Ureter (tissue), 1 donor: Measurements from ENCODE around the gene C1QC. TPM values are rescaled to one million over a fixed set of nuclear protein-coding genes. Genes with fewer than 3 reads are reported as not detected.
"Not testable (repeated sequence)": the region's sequence is repeated elsewhere in the genome, so short reads cannot be mapped to it uniquely, and the experiment has no call there.

Experiments
- DNase-seq: peaks from one replicate; pipeline ENCODE4 v3.0.0-alpha.2; 2020; ENCODE audit warnings: low spot score
- total RNA-seq: library from RNA; stranded (reverse); gene quantifications from one replicate; pipeline ENCODE4 v1.2.4, GENCODE V29; 2023
- donor health status: DM: yes; HTN: yes; CAD: no.

Gene C1QC
- total RNA-seq, 1 donor from 2014 or later: 85.3 TPM

DNA sequence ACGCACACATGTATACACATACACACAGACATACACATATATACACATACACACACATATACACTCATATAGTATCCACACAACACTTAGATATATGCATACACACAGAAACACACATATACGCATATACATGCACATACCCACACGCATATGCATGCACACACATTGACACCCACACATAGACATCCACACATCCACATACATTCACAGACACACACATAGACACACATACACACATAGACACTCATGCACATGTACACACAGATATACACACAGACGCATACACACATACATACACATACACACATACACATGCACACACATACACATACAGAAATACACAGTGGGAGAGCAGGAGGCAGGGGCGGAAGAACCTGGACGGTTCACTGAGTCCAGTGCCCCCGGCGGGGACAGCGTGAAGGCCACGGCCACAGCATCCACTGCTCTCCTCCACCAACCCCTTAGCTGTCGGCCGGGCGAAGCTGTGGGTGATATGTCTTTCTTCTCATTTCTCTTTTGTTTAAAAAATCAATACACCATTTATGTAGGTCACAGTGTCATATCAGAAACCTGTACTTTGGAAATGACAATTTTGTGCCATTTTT is 6.8 kb downstream of the C1QC start:
- DNase-seq: no peak

DNA sequence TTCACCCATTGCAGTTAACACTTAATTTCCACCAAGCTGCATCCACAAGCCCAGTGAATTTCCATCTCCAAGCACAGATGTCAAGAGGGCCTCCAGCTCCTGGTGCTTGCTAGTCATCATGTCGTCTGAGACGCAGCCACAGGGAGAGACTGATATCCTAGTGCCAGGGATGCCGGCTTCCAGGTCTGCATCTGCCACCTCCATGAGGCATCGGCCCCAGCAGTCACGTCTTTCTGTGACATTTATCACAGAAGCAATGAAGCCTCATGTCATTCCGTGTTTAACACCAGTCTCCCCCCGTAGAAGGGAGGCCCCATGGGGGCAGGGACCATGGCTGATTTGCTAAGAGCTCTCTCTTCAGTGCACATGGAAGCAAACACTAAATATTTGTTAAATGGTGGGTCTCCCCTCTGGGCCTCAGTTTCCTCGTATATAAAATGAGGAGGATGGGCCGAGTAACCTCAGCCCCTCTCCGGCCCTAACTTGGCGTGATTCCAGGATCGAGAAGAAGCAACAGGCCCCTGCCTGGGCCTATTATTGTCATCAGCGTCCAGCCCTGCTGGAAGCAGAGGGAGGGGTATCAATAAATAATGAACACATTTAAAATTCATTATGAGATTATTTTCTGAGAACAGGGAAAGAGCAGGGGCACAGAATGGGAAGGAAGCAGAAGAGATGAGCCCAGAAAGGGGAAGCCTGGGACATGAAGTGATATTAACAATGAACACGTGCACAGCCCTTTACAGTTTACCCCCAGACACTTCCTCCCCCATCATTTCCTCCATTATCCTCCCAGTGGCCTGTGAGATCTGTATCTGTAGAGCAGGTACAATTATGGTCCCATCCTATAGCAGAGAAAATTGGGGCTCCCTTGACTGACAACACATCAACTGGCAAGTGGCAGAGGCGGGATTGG is 8.8 kb downstream of the C1QC start:
- DNase-seq: no peak

DNA sequence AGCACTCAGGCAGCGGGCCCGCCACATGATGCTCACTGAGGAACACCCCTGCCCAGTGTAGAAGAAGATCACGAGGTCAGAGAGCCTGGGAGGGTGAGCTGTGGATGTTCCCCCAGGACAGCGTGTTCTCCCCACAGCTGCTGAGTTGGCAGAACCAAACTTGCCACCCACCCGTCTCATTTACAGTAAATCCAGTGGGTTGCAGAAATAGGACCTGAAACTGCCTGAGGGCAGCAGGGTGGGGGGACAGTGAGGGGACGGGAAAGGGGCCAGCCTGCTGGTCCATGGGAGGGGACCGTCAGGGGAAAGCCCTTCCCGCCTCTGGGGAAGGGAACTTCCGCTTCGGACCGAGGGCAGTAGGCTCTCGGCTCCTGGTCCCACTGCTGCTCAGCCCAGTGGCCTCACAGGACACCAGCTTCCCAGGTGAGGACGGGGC is 9.5 kb downstream of the C1QC start, which contains the start of gene C1QB:
Gene C1QB (plus strand): TSS at position 356 of the 436 bp plus-strand sequence. CDS start 6,227 bp downstream, outside the sequence.
- no peak for DNase-seq

DNA sequence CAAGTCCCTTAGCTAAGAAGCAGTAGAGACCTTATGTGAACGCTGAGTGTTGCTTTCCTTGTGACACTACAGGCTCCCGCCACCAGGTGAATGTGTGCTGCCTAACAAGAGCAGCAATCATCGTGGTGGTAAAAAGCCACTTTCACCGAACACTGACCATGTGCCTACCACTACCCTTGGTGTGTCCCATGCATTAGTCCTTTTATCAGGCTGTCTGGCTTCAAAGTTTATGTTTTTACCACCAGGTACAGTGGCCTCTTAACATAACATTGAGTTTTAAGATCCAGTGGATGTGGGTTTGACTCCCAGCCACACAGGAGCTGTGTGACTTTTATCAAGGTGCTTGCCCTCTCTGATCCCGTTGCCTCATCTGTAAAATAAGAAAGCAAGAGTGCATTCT is 11.3 kb downstream of the C1QC start:
- no peak for DNase-seq

DNA sequence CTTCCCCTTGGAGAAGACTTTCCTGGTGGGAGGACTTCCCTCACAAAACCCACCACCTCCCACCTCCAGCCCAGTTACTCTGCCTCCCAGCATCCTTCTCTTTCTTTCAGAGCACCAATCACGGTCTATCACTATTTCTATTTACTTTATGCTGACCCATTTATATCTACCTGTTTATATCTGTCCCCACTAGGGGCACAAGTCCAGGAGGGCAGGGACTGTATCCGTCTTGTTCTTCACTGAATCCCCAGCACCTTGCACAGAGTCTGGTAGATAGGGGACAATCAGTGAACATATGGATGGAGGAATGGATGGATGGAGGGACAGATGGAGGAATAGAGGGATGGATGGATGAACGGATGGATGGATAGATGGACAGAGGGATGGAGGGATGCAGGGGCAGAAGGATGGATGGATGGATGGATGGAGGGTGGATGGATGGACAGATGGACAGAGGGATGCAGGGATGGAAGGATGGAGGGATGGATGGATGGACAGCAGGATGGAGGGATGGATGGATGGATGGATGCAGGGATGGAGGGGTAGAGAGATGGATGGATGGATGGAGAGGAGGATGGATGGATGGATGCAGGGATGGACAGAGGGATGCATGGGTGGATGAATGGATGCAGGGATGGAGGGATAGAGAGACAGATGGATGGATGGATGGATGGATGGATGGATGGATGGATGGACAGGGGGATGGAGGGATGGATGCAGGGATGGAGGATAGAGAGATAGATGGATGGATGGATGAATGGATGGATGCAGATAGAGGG is 15.1 kb downstream of the C1QC start:
- no peak for DNase-seq

DNA sequence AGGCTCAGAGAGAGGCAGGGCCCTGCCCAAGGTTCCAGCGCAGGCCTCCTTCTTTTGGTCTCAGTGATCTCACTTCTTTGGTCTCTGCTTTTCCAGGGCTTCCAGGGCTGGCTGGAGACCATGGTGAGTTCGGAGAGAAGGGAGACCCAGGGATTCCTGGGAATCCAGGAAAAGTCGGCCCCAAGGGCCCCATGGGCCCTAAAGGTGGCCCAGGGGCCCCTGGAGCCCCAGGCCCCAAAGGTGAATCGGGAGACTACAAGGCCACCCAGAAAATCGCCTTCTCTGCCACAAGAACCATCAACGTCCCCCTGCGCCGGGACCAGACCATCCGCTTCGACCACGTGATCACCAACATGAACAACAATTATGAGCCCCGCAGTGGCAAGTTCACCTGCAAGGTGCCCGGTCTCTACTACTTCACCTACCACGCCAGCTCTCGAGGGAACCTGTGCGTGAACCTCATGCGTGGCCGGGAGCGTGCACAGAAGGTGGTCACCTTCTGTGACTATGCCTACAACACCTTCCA is 17.3 kb downstream of the C1QC start:
- DNase-seq: no peak

DNA sequence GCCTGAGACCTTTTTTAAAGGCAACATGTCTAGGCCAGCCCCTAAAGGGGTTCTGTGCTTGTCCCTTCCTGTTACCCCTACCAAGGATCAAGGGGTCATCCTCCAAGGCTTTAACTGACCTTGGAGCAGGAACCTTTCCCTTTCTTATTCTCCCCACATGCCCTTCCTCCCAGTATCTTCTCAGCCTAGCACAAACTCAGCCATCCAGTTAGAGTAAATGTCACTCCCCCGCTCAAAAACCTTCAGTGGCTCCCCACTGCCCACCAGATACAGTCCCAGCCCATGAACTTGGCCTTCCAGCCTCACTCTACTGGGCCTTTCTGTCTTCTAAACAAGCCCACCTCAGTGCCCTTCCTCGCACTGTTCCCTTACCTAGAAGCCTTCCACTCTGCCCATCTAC is 18.4 kb downstream of the C1QC start:
- DNase-seq: no peak

DNA sequence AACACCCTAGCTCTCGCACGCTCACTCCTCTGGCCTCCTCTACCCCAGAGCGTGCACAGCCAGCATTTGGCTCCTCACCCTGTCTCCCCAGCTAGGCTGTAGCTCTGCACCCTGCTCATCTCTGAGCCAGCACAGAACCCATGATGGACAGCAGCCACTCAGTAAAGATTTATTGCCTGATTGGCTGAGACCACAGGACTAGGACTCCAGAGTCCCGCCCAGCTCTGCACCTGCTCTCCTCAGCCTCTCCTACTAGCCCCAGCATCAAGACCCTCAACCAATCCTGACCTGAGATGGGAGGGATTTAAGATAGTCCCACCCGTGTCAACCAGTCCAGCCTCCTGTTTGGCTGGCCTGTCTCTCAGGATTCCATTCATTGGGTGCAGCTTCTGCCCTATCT is 18.9 kb downstream of the C1QC start:
- no peak for DNase-seq

DNA sequence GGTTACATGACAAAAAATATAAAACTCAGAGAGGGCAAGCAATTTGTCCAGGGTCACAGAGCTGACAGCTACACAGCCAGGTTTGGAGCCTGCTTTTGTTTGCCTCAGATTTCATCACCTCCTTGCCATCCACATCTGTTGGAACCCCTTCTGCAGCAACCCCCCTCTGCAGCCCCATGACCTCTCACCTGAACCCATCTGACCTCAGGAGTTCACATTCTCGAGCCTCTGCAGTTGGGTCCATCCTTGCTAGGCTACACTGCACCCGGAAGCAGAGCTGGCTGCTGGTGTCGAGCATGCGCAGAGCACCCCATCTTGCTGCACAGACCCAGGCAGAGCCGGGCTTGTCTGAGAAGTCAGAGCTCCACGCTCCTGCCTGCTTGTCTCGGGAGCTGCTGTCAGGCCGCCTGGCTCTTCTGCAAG is 19.6 kb downstream of the C1QC start:
- DNase-seq: no peak

DNA sequence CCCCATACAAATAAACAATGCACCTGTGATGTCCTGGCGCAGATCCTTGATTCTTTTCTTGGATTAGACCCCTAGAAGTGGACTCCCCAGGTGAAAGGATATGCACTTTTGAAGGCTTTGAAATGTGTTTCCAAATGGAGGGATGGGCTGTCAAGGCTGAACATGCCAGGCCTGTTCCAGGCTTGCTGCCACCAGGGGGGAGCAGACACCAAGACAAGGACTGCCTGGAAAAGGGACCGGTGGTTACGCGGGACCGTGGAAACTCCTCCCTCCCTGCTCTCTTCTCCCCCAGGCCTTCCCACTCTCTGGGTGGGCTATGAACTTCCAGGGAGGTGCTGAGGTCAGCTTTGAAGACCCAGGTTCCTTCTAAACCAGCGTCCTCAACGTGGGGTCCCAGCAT is 22.3 kb downstream of the C1QC start:
- no peak for DNase-seq

DNA sequence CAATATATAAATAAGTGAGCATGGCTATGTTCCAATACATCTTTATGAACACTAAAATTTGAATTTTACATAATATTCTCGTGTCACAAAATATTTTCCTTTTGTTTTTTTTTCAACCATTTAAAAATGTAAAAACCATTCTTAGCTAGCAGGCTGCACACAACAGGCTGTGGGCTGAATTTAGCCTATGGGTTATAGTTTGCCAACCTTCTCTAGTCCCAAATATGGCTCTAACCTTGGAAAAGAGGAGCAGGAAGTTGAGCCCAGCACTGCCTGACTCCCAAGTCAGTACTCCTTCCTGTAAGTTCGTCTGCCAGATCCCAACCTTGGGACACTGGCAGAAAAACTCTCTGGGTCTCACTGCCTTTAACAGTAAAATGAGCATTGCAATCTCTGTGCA is 23.0 kb downstream of the C1QC start:
- DNase-seq: no peak

DNA sequence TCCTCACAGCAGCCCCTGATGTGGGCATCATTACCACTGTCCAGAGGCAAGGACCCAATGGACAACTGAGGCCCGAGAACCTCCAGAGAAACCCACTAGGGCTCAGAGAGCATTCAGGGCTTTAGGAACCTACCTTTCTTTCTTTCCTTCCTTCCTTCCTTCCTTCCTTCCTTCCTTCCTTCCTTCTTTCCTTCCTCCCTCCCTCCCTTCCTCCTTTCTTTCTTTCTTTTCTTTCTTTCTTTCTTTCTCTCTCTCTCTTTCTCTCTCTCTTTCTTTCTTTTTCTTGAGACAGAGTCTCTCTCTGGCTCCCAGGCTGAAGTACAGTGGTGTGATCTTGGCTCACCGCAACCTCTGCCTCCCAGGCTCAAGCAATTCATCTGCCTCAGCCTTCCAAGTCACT is 25.4 kb downstream of the C1QC start:
- DNase-seq: not testable (repeated sequence)

DNA sequence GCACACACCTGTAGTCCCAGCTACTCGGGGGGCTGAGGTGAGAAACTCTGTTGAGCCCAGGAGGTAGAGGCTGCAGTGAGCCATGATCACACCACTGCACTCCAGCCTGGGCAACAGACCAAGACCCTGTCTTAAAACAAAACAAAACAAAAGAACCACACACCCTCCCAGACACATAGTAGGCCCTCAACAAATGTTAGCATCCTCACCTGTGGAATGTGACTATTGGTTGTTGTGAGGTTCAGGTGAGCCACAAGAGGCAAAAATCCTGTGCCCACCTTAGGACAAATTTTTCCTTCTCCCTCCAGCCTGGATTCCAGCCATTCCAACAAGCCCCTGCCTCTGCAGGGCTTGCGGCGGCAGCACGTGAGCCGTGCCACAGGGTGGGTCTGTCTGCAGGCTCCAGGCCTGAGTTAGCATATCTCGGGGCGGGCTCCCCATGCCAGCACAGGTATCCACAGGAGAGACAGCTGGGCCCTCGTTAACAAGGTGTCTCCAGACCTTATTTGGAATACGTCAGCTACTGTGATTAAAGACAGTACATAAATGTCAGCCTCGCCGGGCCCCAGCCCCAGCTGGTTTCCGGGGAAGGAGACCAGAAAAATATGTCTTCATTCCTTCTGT is 27.0 kb downstream of the C1QC start:
- DNase-seq: no peak

DNA sequence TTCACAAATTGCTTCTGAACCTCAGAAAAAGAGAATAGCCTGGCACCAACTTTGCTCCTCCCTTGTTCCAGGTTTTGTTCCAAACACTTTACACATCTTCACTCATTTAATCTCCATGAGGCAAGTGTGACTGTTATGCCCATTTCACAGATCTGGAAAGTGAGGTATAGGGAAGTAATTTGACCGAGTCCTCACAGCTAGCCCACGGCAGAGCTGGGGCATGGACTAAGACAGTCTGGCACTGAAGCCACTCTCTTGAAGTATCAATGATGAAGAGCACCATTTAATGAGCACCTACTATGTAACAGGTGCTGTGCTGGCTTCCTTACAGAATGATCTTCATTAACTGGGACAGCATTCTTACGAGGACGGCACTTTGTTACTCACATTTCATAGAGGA is 28.6 kb downstream of the C1QC start:
- DNase-seq: no peak

DNA sequence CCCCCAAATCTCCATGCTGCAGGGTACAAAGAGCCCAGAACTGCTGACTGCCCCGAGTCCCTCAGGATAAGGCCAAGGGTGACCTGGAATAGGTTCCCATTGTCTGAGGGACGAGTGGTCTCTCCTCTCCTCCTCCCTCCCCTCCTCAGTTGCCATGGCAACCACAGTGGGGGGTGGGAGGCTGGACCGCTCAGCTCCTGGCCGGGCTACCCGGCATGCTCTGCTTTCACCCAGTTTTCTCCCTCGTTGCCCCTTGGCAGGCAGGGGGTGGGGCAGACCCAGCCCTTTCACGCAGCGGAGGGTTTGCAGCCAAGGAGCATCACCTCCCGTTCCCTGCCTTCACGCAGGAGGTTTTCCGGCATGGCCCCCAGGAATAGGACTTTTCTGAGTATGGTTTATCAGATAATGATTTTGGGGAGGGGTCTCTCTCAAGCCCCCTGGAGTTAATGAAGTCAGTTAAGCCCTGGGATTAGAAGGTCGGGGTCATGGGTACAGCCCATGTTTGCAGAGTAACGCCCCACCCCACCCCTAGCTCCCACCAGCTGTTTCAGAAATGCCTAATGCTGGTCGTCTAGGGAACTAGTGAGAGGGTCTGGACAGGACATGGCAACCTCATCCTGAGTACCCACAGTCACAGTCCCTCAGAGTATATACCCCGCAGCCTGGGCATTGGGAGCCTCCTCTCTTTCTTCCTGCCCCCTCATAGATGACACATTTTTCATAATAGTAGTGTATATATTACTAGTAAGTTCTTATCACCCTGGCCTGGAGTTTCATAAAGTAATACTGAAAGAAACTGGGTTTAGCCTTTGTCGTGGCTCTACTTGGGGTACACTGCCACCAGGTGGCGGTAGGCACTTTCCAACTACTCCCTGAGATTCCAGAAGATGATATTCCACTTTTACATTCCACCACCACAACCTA is 30.3 kb downstream of the C1QC start:
- no peak for DNase-seq

DNA sequence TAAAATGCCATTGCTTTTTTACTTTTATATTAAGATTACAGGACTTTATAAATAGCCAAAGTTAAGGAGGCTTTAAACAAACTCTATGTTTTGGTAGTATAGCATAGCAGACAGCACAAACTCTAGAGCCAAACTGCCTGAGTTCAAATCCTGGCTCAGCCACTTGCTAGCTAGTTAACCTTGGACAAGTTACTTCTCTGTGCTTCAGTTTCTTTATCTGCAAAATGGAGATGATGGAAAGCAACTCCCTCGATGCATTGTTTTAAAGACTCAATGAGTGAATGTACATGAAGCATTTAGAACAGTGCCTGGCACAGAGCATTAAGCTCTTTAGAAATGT is 30.9 kb downstream of the C1QC start:
- no peak for DNase-seq

DNA sequence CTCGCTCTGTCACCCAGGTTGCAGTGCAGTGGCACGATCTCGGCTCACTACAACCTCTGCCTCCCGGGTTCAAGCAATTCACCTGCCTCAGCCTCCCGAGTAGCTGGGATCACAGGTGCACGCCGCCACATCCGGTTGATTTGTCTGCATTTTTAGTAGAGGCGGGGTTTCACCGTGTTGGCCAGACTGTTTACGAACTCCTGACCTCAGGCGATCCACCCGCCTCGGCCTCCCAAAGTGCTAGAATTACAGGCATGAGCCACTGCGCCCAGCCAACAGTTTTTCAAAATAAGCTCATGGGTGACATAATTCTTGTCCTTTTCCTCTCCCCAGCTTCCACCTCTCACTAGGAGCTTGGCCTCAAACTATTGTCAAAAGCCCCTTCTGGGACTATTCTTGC is 32.7 kb downstream of the C1QC start:
- DNase-seq: not testable (repeated sequence)

DNA sequence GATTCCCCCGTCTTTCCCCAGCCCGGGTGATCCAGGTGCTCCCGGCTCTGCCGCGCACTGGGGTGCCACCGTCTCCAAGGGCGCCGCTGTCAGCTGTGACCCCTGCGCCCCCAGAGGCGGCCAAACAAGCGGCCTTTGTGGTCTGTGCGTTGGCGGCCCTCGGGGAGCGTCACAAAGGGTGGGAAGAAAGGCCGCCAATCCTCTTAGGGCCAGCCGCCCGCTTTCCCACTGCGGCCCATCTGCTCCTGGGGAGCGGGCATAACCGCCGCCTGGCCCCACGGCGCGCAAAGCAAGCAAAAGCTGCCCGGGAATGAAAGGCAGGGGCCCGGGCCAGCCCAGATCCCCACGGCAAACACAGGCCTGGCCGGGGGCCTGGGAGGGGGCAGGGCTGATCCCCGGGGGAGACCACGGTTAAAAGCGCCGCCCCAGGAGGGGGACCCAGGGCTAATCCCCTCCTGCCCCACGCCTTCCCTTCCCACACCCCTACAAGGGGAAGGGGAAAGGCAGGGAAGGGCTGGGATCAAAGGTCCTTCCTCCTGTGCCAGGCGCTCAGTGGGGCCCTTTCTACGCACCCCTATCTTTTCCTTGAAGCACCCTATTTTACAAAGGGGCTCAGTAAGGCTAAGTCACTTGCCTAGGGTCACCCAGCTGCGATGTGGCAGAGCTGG is 33.6 kb downstream of the C1QC start:
- no peak for DNase-seq

DNA sequence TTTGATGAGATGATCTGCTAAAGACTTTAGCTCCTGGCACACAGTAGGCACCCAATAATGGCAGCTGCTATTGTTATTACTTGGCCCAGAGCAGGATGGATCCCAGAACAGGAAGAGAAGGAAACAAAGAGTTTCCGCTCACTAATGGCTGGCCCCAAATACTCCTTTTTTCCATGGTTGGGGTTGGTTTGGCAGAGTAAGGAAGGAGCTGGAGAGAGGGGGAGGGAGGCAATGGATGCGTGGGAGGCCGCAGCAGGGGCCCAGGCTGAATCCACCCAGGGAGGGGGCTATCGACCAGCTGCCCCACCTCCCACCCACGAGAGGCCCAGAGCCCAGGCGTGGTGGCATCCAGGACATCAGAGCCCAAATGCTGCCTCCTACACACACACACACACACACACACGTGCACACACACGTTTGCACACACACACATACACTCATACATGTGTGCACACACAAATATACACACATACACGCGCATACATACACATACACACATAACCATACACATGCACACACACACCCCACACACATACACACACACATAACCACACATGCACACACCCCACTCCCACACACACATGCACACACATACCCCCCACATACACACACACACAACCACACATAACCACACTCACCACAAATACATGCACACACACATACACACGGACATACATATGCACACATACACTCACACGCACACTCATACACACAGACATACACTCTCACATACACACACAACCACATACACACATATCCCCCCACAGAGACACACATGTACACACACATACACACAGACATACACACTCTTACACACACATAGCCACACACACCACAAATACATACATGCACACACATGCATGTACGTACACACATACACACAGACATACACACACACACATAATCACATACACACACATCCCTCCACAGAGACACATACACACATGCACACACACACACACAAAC is 34.8 kb downstream of the C1QC start:
- no peak for DNase-seq
